ENCODE data around the gene BARX1. TPM values are rescaled to one million over a fixed set of nuclear protein-coding genes. Genes with fewer than 3 reads are reported as not detected.

Gene BARX1
- total RNA-seq, 2 experiments from 2014 or later: 0.43 to 0.44 TPM

- no peak for DNase-seq
- H3K36me3 Mint-ChIP-seq: no peaks in the 10 kb centered on the region
- no peak overlapping the region for H3K27ac Mint-ChIP-seq
- ChIA-PET CTCF (no interaction called here), POLR2A (no interaction called here)
- H3K4me3 Mint-ChIP-seq: no peak overlapping the region
- intact Hi-C loops (cut with micrococcal nuclease): no loop called here
- peaks cover 9% of the 10 kb centered on the region for H3K27me3 Mint-ChIP-seq
- H3K9me3 Mint-ChIP-seq: no peaks in the 10 kb centered on the region
- no peaks in the 10 kb centered on the region for H3K4me1 Mint-ChIP-seq (ENCODE audit: low read depth)
Observed at GRCh38 chr9:93922535-93922934, 32.6 kb downstream of the BARX1 start.

GRCh38 chr9:93920131-93920800 lies 34.9 kb downstream of the BARX1 start:
- Mint-ChIP-seq H3K36me3 (no peaks in the 10 kb centered on the region), H3K4me3 (no peak overlapping the region), H3K27ac (no peak overlapping the region), H3K4me1 (ENCODE audit: low read depth) (no peaks in the 10 kb centered on the region), H3K9me3 (no peaks in the 10 kb centered on the region), H3K27me3 (peaks cover 2% of the 10 kb centered on the region)
- no peak for DNase-seq
- CTCF ChIA-PET: no interaction called here
- intact Hi-C loops (cut with micrococcal nuclease): no loop called here
- POLR2A ChIA-PET: no interaction called here

- no peak overlapping the region for H3K27ac Mint-ChIP-seq
Observed at GRCh38 chr9:93918061-93918460, 37.1 kb downstream of the BARX1 start.

GRCh38 chr9:93917121-93917853 lies 37.9 kb downstream of the BARX1 start:
- H3K4me1 Mint-ChIP-seq (ENCODE audit: low read depth): no peaks in the 10 kb centered on the region
- no peak for DNase-seq
- intact Hi-C loops (cut with micrococcal nuclease): no loop called here
- peaks cover 2% of the 10 kb centered on the region for H3K27me3 Mint-ChIP-seq
- no peak overlapping the region for H3K27ac Mint-ChIP-seq
- ChIA-PET POLR2A (no interaction called here), CTCF (no interaction called here)
- no peaks in the 10 kb centered on the region for H3K9me3 Mint-ChIP-seq
- no peaks in the 10 kb centered on the region for H3K36me3 Mint-ChIP-seq
- no peak overlapping the region for H3K4me3 Mint-ChIP-seq

More at GRCh38 chr9:93918061-93918460, 37.1 kb downstream of the BARX1 start:
- CTCF ChIA-PET: no interaction called here
- POLR2A ChIA-PET: no interaction called here
- no peaks in the 10 kb centered on the region for H3K9me3 Mint-ChIP-seq
- H3K4me1 Mint-ChIP-seq (ENCODE audit: low read depth): no peaks in the 10 kb centered on the region
- no peak for DNase-seq
- peaks cover 2% of the 10 kb centered on the region for H3K27me3 Mint-ChIP-seq
- intact Hi-C loops (cut with micrococcal nuclease): no loop called here
- no peaks in the 10 kb centered on the region for H3K36me3 Mint-ChIP-seq
- no peak overlapping the region for H3K4me3 Mint-ChIP-seq

GRCh38 chr9:93916358-93916757 lies 38.8 kb downstream of the BARX1 start:
- DNase-seq: no peak
- intact Hi-C loops (cut with micrococcal nuclease): no loop called here
- Mint-ChIP-seq H3K4me1 (ENCODE audit: low read depth) (no peaks in the 10 kb centered on the region), H3K27me3 (no peaks in the 10 kb centered on the region), H3K4me3 (no peak overlapping the region), H3K9me3 (no peaks in the 10 kb centered on the region), H3K27ac (no peak overlapping the region), H3K36me3 (no peaks in the 10 kb centered on the region)
- ChIA-PET POLR2A (no interaction called here), CTCF (no interaction called here)

GRCh38 chr9:93911801-93912554 lies 43.2 kb downstream of the BARX1 start:
- Mint-ChIP-seq H3K36me3 (no peaks in the 10 kb centered on the region), H3K9me3 (no peaks in the 10 kb centered on the region), H3K4me1 (ENCODE audit: low read depth) (no peaks in the 10 kb centered on the region), H3K27me3 (peaks cover 3% of the 10 kb centered on the region), H3K27ac (no peak overlapping the region), H3K4me3 (no peak overlapping the region)
- ChIA-PET POLR2A (no interaction called here), CTCF (no interaction called here)
- no peak for DNase-seq
- intact Hi-C loops (cut with micrococcal nuclease): no loop called here

- intact Hi-C loops (cut with micrococcal nuclease): no loop called here
- no peak overlapping the region for H3K27ac Mint-ChIP-seq
- no peaks in the 10 kb centered on the region for H3K36me3 Mint-ChIP-seq
- peaks cover 3% of the 10 kb centered on the region for H3K27me3 Mint-ChIP-seq
- no peak overlapping the region for H3K4me3 Mint-ChIP-seq
- POLR2A ChIA-PET: no interaction called here
- CTCF ChIA-PET: no interaction called here
- no peaks in the 10 kb centered on the region for H3K9me3 Mint-ChIP-seq
- H3K4me1 Mint-ChIP-seq (ENCODE audit: low read depth): no peaks in the 10 kb centered on the region
- no peak for DNase-seq
Observed at GRCh38 chr9:93911136-93911745, 43.9 kb downstream of the BARX1 start.

- no peak for DNase-seq
- intact Hi-C loops (cut with micrococcal nuclease): no loop called here
- Mint-ChIP-seq H3K27ac (no peak overlapping the region), H3K9me3 (no peaks in the 10 kb centered on the region), H3K4me3 (no peak overlapping the region), H3K36me3 (no peaks in the 10 kb centered on the region), H3K27me3 (peaks cover 3% of the 10 kb centered on the region), H3K4me1 (ENCODE audit: low read depth) (no peaks in the 10 kb centered on the region)
- ChIA-PET CTCF (no interaction called here), POLR2A (no interaction called here)
Observed at GRCh38 chr9:93910598-93910997, 44.6 kb downstream of the BARX1 start.

- H3K27ac Mint-ChIP-seq: no peak overlapping the region
- intact Hi-C loops (cut with micrococcal nuclease): no loop called here
Observed at GRCh38 chr9:93910196-93910595, 45.0 kb downstream of the BARX1 start.

GRCh38 chr9:93909242-93909616 lies 45.9 kb downstream of the BARX1 start:
- CTCF ChIA-PET: interaction anchor here (0.6 kb wide), 1 partner anchor 858 kb away, joined by 3 read pairs; no protein-coding TSS in a partner anchor
- intact Hi-C loops (cut with micrococcal nuclease): no loop called here
- Mint-ChIP-seq H3K4me1 (ENCODE audit: low read depth) (no peaks in the 10 kb centered on the region), H3K27me3 (peaks cover 3% of the 10 kb centered on the region), H3K9me3 (no peaks in the 10 kb centered on the region), H3K27ac (no peak overlapping the region), H3K4me3 (no peak overlapping the region), H3K36me3 (no peaks in the 10 kb centered on the region)
- no peak for DNase-seq
- POLR2A ChIA-PET: no interaction called here

More at GRCh38 chr9:93910196-93910595, 45.0 kb downstream of the BARX1 start:
- Mint-ChIP-seq H3K4me1 (ENCODE audit: low read depth) (no peaks in the 10 kb centered on the region), H3K36me3 (no peaks in the 10 kb centered on the region), H3K4me3 (no peak overlapping the region), H3K9me3 (no peaks in the 10 kb centered on the region), H3K27me3 (peaks cover 3% of the 10 kb centered on the region)
- CTCF ChIA-PET: no interaction called here
- POLR2A ChIA-PET: no interaction called here
- no peak for DNase-seq

- H3K4me1 Mint-ChIP-seq (ENCODE audit: low read depth): no peaks in the 10 kb centered on the region
- no peaks in the 10 kb centered on the region for H3K9me3 Mint-ChIP-seq
- no peak for DNase-seq
- H3K36me3 Mint-ChIP-seq: no peaks in the 10 kb centered on the region
- peaks cover 3% of the 10 kb centered on the region for H3K27me3 Mint-ChIP-seq
- H3K4me3 Mint-ChIP-seq: no peak overlapping the region
- intact Hi-C loops (cut with micrococcal nuclease): no loop called here
- no peak overlapping the region for H3K27ac Mint-ChIP-seq
- ChIA-PET POLR2A (no interaction called here), CTCF (no interaction called here)
Observed at GRCh38 chr9:93908591-93909241, 46.4 kb downstream of the BARX1 start.

GRCh38 chr9:93907551-93908199 lies 47.5 kb downstream of the BARX1 start:
- DNase-seq: no peak
- Mint-ChIP-seq H3K27ac (no peak overlapping the region), H3K36me3 (no peaks in the 10 kb centered on the region), H3K4me1 (ENCODE audit: low read depth) (no peaks in the 10 kb centered on the region), H3K27me3 (peaks cover 3% of the 10 kb centered on the region), H3K9me3 (no peaks in the 10 kb centered on the region), H3K4me3 (no peak overlapping the region)
- intact Hi-C loops (cut with micrococcal nuclease): no loop called here
- ChIA-PET POLR2A (no interaction called here), CTCF (no interaction called here)
